Fibroblast of peridontal ligament (primary cell): ENCODE data around the gene NAT10.

Source experiments
- DNase-seq: peaks from one replicate; pipeline ENCODE4 v3.0.0-alpha.2; 2010; ENCODE audit errors: extremely low read depth

Gene NAT10

GRCh38 chr11:34188181-34188580 lies 82.8 kb downstream of the NAT10 start:
- DNase-seq, result no peak

GRCh38 chr11:34189191-34189590 lies 83.8 kb downstream of the NAT10 start:
- no peak for DNase-seq

- no peak for DNase-seq
Observed at GRCh38 chr11:34190192-34191139, 85.0 kb downstream of the NAT10 start.

- DNase-seq, result no peak
Observed at GRCh38 chr11:34191578-34191977, 86.1 kb downstream of the NAT10 start.

GRCh38 chr11:34192481-34193401 lies 87.3 kb downstream of the NAT10 start:
- DNase-seq, result peak; percentile 93

- DNase-seq, result no peak
Observed at GRCh38 chr11:34194576-34195335, 89.3 kb downstream of the NAT10 start.
